Middle frontal gyrus (tissue), 1 donor: ENCODE measurements around the gene KCND2.

Experiments used
- DNase-seq: peaks from one replicate; pipeline ENCODE4 v3.0.0-alpha.2; 2015; ENCODE audit warnings: low spot score; ENCODE audit errors: extremely low spot score

Gene KCND2

DNA sequence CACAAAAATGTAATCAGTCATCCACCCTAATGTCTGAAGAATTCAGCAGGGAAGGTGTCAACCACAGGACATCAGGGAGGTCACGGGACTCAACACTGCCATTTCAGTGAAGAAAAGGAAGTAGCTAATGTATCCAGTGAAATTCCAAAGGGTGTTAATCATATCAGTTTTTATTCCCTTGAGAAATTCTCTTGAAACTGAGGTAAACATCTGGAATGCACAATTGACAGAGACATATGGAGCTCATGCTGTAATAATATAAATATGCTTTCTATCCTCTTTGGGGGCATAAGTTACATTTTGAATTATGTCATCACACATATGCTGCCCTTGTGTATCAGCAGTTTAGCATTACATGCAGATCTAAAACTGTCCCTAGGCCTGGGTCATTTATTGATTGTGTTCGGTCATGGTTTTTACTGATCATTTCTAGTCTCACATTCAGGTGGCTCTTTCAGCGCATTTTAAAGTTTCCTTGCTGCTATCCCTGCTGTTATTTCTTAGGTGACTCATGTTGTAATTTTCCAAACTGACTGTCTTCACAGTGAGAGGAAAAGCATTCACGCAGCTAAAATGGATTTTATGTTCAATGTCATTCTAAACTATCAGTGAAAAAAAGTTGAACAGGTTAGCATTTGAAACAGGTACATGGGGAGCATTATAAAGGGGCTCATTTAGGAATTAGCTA, 311.1 kb downstream of the KCND2 start:
- no peak for DNase-seq

DNA sequence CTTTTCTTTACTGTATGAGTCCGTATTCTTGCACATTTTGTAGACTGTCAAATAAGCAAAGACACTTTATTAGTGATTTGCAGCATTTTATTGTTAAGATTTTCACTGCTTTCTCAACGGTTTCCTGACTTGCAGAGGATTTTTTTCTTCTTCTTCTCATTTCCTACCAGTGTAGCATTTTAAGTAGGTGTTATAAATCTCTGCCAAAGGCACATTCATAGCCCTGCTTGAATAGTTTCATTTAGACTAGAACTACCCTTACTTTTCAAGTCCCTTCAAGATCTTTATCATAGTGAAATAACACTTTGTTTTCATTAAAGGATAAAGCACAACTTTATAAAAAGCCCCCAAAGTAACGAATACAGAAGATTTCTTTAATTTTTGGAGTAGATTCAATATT, 313.6 kb downstream of the KCND2 start:
- peak; percentile 22 for DNase-seq

DNA sequence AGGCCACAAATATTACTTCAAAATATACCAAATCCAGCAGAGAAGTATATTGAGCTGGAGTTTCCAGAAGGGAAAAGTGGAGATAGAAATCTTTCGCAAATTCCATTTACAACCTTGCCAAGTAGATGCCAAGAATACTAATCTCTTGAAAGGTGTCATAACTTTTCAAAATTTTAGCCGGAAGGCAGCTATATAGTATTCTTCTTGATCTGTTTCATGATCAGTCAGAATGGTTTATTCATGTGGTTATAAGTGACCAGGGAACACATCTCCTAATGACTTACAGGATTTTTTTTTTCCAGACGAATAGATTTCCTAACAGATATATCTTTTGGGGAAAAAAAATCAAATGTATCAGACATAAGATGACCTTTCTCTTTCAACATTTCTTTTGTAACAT, 314.3 kb downstream of the KCND2 start:
- no peak for DNase-seq

DNA sequence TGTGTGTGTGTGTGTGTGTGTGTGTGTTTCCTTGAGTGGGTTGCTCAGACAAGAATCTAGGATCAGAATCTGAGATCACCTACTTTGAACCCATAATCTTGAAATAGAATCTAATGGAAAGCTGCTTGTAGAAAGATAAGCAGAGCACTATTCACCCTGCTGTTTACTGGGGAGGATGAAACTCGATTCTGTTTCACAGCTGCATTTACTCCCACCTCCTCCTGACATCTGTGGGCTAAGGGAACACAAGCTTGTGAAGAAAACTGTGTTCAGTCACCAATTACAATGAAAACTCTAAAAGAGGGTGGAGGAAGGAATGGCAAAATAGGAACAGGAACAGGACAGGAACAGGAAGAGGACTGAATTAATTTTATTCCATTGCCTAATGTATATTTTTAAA, 315.4 kb downstream of the KCND2 start:
- DNase-seq = no peak

DNA sequence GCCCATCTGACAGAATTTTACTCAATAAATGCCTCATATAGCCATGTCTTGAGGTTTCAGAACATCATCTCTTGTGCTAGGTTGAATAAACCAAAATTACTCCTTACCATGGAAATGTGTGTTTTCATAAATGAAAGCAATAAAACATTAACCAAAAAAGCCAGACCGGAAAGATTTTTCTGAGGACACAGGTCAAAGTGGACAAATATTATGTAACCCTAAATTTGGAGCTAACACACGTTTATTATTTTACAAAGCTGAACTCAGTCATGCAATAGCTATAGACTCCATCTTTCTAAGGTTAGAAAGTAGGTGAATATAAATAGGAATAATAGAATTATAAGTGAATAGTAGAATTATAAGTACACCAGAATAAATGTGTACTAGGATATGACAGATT, 315.9 kb downstream of the KCND2 start:
- no peak for DNase-seq

DNA sequence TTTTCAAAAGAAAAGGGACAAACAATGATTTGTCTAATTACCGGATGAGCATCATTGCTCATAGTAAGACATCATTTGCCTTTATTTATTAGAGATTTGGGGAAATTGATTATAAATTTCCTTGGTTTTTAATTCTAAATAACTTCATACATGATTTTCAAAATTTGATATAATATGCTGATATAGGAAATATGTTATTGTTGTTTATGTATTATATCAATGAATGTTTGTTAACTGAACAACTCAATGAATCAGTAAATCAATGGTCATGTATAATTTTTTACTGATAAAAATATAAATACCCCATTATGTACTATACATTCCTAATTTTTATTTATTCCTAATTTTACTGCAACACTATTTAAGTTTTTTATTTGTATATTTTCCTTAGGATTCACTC, 327.6 kb downstream of the KCND2 start:
- no peak for DNase-seq

DNA sequence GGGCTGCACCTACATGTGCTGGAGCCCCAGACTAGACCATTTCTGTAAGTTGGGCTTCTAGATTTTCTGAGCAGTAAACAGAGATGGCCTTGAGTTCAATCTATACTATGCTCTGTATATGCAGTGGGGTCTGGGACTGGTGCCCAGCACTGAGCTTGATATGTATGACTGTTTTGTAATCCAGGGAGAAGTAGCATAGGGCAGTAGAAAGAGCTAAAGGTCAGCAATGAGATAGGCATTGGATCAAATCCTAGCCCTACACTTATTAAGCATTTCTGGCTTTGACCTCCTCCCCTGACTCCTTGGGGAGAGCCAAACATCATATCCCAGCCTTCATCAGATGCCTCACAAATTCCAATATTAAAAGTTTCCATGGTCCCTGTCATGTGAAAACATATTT, 330.4 kb downstream of the KCND2 start:
- DNase-seq = no peak

DNA sequence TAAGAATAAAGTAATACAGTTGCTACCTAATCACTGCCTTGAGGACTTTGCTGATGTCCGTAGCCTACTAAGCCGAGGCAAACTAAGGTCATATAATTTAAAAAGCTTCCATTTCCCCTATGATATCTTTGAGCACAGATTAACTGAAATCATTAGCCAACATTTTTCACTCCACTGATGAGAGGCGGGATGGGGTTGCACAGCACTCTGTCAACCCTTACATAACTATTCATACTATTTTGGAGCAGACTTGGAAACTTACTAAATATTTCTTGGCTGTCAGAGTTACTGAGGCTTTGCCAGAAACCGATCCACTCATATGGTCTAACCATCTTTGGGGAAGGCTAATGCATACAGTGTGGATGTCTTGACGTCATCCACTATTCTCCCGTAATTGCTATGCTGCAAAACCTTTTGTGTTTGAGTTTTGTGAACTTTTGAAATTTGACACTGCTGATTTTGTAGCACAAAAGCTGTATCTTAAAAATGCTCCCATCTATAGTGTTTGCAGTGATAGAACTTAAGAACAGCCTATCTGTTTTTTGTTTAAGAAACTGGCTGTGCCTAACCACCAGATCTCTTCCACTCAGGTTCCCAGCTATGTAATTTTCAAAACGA, 336.3 kb downstream of the KCND2 start:
- no peak for DNase-seq

DNA sequence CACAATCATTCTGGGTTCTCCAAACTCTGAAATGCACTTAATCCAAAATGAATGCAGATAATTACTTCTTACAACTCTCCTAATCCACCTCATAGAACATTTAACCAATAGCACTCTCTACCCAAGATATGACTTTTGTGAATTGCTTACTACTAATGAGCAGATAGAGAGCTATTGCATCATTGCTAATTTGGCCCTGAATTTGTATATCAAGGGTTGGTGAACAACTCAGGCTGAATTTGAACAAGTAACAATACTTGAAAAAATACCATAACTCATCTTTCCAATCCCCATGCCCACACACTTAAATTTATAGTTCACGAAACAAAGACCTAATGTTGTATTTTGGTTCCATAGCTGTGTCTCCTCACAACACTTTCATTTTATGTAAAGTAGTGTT, 339.0 kb downstream of the KCND2 start:
- DNase-seq = no peak

DNA sequence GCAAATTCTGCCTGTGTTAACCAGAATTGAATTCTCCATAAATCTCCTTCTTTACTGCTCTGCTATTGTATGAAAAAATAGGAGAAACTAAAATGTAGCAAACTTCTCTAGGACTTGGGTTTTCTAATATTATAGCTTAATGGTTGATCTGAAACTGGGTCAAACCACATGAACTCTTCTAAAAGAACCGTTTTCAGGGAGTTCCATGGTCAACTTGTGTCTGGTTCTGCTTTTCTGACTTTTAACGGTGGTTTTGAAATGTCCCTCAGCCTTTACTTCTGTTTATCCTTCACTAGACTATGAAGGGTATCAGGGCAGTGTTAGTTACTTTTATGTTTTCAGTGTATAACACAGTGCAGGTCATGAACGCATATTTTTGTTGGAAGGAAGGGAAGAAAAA, 342.7 kb downstream of the KCND2 start:
- no peak for DNase-seq

DNA sequence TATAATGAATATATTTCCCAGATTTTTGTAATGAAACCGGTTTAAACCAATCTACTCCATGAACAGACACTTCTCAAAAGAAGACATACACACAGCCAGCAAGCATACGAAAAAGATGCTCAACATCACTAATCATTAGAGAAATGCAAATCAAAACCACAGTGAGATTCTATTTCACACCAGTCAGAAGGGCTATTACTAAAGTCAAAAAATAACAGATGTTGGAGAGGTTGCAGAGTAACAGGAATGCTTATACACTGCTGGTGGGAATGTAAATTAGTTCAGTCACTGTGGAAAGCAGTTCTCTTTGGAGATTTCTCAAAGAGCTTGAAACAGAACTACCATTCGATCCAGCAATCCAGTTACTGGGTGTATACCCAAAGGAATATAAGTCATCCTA, 344.3 kb downstream of the KCND2 start:
- DNase-seq = no peak

DNA sequence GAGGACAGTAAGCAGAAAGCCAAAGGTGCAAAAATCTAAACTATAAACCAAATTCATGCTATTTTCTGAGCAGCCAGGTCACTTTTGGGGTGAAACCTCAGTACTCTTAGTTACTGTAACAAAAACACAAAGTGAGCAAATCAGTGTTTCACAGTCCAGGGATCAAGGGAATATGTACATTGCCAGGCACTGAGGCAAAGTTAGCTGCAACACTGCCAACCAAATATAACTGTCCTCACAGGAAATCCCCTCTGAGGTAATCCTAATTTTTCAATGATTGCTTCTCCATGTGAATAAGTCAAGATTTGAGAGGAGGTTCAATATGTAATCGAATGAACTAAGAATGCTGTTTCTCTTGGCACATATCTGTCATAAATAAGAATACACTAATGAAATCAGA, 355.3 kb downstream of the KCND2 start:
- DNase-seq = no peak

DNA sequence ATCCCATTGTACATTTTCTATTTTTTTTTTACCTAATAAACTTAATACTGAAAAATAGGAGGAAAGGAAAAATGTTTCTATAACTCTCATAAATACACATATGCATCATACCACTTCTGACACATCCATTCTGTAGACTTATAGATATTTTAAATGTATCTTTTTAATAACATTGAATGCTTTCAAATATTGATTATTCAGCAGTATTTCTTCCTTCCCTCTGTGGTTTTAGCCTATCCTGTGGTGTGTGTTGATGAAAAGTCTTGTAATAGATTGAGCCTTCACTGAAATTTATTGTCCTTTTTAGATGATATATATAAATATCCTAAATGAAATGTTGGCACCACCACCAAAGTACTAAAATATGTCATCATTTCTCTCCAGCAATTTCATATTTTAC, 366.9 kb downstream of the KCND2 start:
- no peak for DNase-seq

DNA sequence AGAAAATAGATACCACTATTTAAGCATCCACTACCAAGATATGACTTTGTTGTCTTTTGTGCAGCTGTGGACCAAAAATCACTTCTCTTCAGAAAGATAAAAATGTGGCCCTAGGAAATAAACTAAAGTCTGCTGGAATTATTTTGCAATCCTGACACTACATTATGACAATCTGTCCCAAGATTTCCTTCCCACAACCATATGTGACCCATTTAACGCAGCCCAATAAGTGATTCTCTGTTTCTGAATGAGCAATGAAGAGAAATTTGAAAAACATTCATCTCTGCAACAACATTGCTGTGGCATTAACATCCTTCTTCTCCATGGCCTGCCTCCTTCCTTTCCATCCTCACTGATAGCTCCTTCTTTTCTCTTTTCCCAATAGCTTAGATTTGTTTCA, 373.0 kb downstream of the KCND2 start:
- no peak for DNase-seq

DNA sequence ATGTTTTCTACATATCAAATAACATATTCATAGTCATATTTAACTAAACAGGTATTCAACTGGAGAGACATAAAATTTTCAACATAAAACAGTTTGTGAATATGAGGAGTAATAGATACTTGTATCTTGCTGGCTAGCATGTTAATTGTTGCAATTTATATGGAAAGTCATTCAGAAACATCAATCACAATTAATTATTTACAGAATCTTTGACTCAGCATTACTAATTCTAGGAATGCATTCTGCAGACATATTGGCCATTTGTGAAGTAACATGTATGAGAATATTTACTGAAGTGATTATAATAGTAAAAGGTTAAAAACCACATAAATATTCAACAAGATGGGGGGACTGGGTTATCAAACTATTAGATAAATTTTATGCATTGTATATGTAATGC, 381.3 kb downstream of the KCND2 start:
- no peak for DNase-seq

DNA sequence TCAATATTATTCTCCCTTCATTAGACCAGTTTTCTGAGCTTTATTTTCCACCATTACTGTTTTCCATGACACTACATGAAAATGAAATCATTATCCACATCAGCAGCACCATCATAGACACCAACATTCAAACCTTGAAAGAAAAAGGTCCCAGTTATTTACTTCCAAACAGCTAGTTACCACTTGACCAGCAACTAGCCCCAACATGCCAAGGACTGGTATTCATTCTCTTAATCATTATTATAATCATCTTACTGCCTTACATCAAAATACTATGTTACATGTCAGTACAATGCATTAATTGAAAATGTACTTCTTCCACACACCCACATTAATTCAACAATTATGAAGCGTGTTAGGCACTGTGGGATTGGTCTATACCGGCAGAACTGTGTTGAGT, 385.5 kb downstream of the KCND2 start:
- DNase-seq = no peak

DNA sequence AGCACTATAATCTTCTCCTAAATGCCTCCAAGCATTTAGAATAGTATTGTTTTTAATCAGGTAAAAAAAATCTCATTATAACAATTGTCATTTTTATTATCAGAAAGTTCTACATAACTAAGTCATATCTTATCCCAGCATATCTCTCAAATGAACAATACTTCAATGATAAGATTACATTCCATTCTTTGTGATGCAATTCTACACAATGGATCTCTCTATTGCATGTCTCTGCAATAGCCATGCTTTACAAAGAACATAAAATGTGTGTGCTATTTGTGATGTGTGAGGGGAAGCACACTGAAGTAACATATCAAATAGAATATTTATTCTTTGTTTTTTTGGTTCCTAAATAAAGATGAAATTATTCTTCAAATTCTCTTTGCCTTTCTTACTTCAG, 389.3 kb downstream of the KCND2 start:
- DNase-seq = no peak

DNA sequence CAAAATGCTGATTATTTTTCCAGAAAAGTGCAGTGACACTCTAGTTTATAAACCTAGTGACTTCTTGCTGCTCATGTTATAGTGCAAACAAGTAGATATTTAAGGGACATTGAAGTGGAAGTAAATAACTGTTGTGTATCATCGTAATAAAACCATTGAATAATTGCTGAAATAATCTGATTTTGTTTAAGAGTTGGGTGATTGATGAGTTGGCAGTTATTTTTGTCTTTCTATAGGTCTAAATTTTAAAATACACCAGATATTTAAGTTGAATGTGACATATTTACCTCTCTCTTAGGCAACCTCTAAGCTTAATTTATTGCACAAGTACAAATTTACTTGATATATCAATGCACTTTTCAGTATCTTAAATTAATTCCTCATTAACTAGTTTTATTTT, 392.1 kb downstream of the KCND2 start:
- no peak for DNase-seq

DNA sequence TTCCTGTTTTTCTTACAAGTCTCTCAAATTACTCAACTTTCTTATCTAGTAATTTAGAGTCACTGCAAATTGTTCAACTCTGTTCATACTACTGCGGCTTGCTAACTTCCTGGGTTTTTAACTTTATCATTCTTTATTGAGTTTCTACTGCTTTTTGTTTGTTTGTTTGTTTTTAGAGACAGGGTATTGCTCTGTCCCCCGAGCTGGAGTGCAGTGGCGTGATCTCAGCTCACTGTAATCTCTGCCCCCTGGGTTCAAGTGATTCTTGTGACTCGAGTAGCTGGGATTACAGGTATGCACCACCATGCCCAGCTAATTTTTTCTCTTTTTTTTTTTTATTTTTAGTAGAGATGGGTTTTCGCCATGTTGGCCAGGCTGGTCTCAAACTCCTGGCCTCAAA, 402.1 kb downstream of the KCND2 start:
- no peak for DNase-seq

DNA sequence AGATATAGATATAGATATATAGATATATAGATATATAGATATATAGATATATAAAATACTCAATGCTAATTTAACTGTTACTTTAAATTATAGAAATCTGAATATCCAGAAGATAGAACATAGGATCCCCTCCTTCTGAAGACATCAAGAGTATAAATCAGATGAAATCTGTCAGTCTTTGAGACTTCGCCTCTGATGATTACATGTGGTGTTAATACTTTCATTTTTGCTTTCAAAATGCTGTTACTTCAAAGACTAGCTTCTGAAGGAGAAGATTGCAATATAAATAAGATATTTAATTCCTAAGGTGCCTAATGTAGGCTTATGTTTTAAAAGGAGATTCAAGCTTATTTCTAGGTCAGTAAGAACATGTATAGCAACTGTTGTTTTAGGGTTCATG, 404.6 kb downstream of the KCND2 start:
- DNase-seq = no peak

DNA sequence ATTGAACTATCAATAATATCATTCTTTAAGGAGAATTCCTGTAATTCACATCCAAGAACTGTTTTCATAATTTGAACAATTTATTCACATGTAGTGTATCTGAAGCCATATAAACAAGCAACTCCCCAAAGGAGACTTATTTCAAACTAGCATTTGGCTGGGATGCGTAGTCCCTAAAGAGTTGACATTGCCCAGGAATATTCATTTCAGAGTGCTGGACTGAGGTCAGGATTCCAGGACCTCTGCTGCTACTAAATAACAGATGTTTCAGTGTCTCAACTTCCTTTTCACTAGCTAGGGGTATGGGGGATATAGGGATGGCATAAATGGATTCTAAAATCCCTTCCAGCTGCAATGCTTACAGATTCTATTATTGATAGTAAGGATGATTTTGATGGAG, 408.0 kb downstream of the KCND2 start:
- DNase-seq = no peak

DNA sequence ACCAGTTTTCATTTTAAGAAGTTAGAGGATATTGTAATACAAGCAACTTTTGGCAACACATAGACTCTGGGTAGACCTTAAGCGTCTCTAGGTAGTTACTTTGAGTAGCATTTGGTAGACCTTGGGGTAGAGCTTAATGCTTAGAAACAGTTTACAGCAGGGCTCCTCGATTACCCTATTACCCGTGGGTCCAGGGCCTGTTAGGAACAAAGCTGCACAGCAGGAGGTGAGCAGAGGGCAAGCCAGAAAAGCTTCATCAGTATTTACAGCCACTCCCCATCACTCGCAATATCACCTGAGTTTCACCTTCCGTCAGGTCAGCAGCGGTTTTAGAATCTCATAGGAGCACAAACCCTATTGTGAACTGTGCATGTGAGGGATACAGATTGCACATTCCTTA, 411.5 kb downstream of the KCND2 start:
- no peak for DNase-seq

DNA sequence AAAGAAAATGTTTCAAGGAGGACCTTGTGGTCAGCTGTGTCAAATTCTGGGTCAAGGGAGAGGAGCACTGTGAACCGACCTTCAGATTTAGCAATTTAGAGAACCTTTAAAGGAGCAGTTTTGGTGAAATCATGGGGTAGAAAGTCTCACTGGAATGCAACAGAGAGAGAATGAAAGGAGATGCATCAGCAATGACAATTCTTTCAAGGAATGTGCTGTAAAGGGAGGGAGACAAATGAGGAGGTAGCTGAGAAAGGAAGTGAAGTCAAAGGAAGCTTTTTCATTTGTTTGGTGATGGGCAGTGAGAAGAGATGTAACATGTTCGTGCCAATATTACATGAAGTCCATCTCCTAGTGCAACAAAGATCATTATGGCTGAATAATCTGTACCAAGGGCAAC, 418.9 kb downstream of the KCND2 start:
- no peak for DNase-seq

DNA sequence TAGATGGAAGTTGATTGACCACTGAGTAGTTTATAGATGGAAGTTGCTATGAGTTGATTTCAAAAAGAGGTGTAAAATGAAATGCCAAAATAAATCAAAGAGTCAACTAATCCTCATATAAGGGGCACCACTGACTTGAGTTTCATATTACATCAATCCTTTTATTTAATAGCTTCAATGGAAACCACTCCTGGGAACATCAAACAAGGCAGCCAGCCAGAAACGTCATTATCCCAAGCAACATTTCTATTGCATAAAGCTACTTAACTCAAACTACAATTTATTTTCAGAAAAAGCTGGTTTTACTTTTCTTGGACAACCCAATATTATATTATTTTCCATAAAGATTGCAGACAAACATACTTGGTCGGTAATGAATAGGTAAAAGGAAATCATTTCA, 422.9 kb downstream of the KCND2 start:
- DNase-seq = no peak
